ENCODE measurements around the gene FADS1.

FADS1 gene

GRCh38 chr11:61793829-61794204 is 23.0 kb downstream of the FADS1 start:
- DNase-seq = no peak

GRCh38 chr11:61793083-61793828 is 23.5 kb downstream of the FADS1 start:
- DNase-seq = no peak

GRCh38 chr11:61792310-61793082 is 24.3 kb downstream of the FADS1 start, which contains the start of the genes FEN1 and TMEM258:
FEN1 (plus strand) TSS chr11:61792911; CDS start chr11:61795362, 2,451 bp downstream.
TMEM258 (minus strand) TSS chr11:61792599; CDS start chr11:61792558, 41 bp downstream.
- DNase-seq = peak; percentile 95

GRCh38 chr11:61791737-61792309 is 25.0 kb downstream of the FADS1 start:
- DNase-seq = peak; percentile 90

GRCh38 chr11:61787928-61788491 is 28.8 kb downstream of the FADS1 start:
- no peak for DNase-seq

- no peak for DNase-seq
These were observed 30.9 kb downstream of the FADS1 start for GRCh38 chr11:61785837-61786402.

GRCh38 chr11:61784506-61784805 is 32.3 kb downstream of the FADS1 start:
- DNase-seq = peak; percentile 16

- peak; percentile 33 for DNase-seq
These were observed 32.9 kb downstream of the FADS1 start for GRCh38 chr11:61783717-61784505.

GRCh38 chr11:61782841-61783240 is 34.0 kb downstream of the FADS1 start:
- no peak for DNase-seq

GRCh38 chr11:61782299-61782698 is 34.5 kb downstream of the FADS1 start:
- no peak for DNase-seq

- no peak for DNase-seq
These were observed 35.2 kb downstream of the FADS1 start for GRCh38 chr11:61781585-61781984.

- DNase-seq = no peak
These were observed 36.1 kb downstream of the FADS1 start for GRCh38 chr11:61780581-61781162.

GRCh38 chr11:61779666-61780525 is 36.9 kb downstream of the FADS1 start:
- no peak for DNase-seq

GRCh38 chr11:61778920-61779650 is 37.7 kb downstream of the FADS1 start:
- no peak for DNase-seq

- DNase-seq = no peak
These were observed 38.4 kb downstream of the FADS1 start for GRCh38 chr11:61778357-61778886.

- peak; percentile 61 for DNase-seq
These were observed 39.3 kb downstream of the FADS1 start for GRCh38 chr11:61777234-61778090.

- no peak for DNase-seq
These were observed 40.2 kb downstream of the FADS1 start for GRCh38 chr11:61776561-61777075.

All from femur (tissue), 1 donor.